ENCODE data around the gene CCNL1.

CCNL1 gene

DNA sequence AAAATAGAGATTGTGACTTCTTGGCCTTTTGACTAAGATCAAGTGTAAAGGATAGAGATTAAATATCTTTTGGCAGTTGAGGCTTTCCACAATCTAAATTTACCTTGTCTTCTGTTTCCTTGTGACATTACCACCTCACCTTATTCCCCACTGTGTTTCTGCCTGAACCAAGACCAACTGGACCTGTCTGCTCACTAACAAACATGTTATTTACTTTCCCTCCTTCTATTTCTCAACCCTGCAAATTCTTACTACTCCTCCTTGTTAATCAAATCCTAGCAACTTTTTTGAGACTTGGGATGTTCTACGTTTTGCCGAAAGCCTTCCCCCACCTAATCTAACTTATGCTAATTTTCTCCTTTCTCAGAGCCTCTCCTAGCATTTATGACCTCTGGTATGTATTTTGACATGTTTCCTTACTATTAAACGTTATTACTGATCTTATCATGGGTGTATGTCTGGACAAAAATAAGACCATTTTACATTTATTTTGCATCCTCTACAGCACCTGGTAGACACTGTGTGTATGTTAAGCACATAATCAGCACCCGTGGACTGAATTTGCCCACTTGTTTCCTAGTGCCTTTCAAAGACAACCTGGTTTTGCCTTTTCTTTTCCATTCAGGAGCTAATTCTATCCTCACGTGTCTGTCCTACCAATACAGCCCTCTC, 7.6 kb upstream of the CCNL1 start:
- Histone ChIP-seq H3K9ac (ENCODE audit: low read length) (no peak overlapping the region), H3K4me1 (ENCODE audit: low read length) (no peaks in the 10 kb centered on the region), H2AFZ (ENCODE audit: low read length) (no peak overlapping the region), H3K27ac (ENCODE audit: low read length) (no peak overlapping the region), H4K20me1 (ENCODE audit: insufficient read depth, low read length) (no peaks in the 10 kb centered on the region), H3K4me3 (ENCODE audit: low read length) (no peak overlapping the region), H3K27me3 (replicated peaks; ENCODE audit: insufficient read depth, low read length) (no peaks in the 10 kb centered on the region), H3K4me2 (ENCODE audit: low read depth, low read length) (no peak overlapping the region), H3K9me3 (replicated peaks; ENCODE audit: insufficient read depth, low read length) (no peaks in the 10 kb centered on the region), H3K79me2 (ENCODE audit: low read length) (no peaks in the 10 kb centered on the region), H3K36me3 (replicated peaks; ENCODE audit: insufficient read depth, low read length) (no peaks in the 10 kb centered on the region), H3K9me2 (replicated peaks; ENCODE audit: insufficient read depth, low read length) (no peaks in the 10 kb centered on the region), H3F3A (ENCODE audit: insufficient read depth, low read length) (no peaks in the 10 kb centered on the region)
- DNase-seq = no peak
- no peak for TF ChIP-seq EZH2 (optimal IDR thresholded peaks at IDR 0.05; ENCODE audit: low read depth, low read length)
- no peak for TF ChIP-seq EZH2phosphoT487 (IDR thresholded peaks at IDR 0.05; ENCODE audit: low read length)
- no peak for TF ChIP-seq CTCF (IDR thresholded peaks at IDR 0.05; ENCODE audit: low read length)

GRCh38 chr3:157166561-157166960, 6.6 kb upstream of the CCNL1 start:
- Histone ChIP-seq H3K27ac (ENCODE audit: low read length) (no peak overlapping the region), H3F3A (ENCODE audit: insufficient read depth, low read length) (no peaks in the 10 kb centered on the region), H3K79me2 (ENCODE audit: low read length) (no peaks in the 10 kb centered on the region), H3K9ac (ENCODE audit: low read length) (no peak overlapping the region), H3K36me3 (replicated peaks; ENCODE audit: insufficient read depth, low read length) (no peaks in the 10 kb centered on the region), H2AFZ (ENCODE audit: low read length) (no peak overlapping the region), H3K27me3 (replicated peaks; ENCODE audit: insufficient read depth, low read length) (no peaks in the 10 kb centered on the region), H3K4me3 (ENCODE audit: low read length) (no peak overlapping the region), H3K9me3 (replicated peaks; ENCODE audit: insufficient read depth, low read length) (no peaks in the 10 kb centered on the region), H3K4me2 (ENCODE audit: low read depth, low read length) (no peak overlapping the region), H4K20me1 (ENCODE audit: insufficient read depth, low read length) (no peaks in the 10 kb centered on the region), H3K9me2 (replicated peaks; ENCODE audit: insufficient read depth, low read length) (no peaks in the 10 kb centered on the region), H3K4me1 (ENCODE audit: low read length) (no peaks in the 10 kb centered on the region)
- DNase-seq = no peak
- TF ChIP-seq EZH2phosphoT487 (IDR thresholded peaks at IDR 0.05; ENCODE audit: low read length) (no peak), EZH2 (optimal IDR thresholded peaks at IDR 0.05; ENCODE audit: low read depth, low read length) (no peak), CTCF (IDR thresholded peaks at IDR 0.05; ENCODE audit: low read length) (no peak)

DNA sequence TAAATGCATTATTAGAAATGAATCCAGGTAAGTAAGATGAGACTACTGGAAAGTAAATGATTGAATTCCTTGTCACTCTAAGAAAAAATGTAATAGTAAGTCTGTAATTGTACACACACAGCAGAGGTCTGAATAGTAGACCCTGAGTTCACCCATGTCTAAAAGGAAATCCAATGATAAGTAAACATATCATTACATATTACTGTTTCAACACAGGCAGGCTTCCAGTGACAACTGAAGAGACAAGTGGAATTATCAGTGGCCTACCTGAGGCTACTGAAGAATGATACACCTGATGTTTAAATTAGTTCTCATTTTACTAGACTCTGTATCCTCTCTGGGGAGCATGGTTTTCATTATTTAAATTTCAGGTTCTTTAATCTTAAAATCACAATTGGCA, 6.2 kb upstream of the CCNL1 start:
- no peak overlapping the region for H3K4me2 ChIP-seq (ENCODE audit: low read depth, low read length)
- H3K9me2 ChIP-seq (replicated peaks; ENCODE audit: insufficient read depth, low read length) = no peaks in the 10 kb centered on the region
- no peaks in the 10 kb centered on the region for H3K9me3 ChIP-seq (replicated peaks; ENCODE audit: insufficient read depth, low read length)
- peaks cover 3% of the 10 kb centered on the region for H3K4me1 ChIP-seq (ENCODE audit: low read length)
- H3K4me3 ChIP-seq (ENCODE audit: low read length) = no peak overlapping the region
- no peaks in the 10 kb centered on the region for H4K20me1 ChIP-seq (ENCODE audit: insufficient read depth, low read length)
- H3K27ac ChIP-seq (ENCODE audit: low read length) = no peak overlapping the region
- no peak for DNase-seq
- TF ChIP-seq EZH2 (optimal IDR thresholded peaks at IDR 0.05; ENCODE audit: low read depth, low read length) = no peak
- TF ChIP-seq EZH2phosphoT487 (IDR thresholded peaks at IDR 0.05; ENCODE audit: low read length) = no peak
- no peak for TF ChIP-seq CTCF (IDR thresholded peaks at IDR 0.05; ENCODE audit: low read length)
- no peak overlapping the region for H2AFZ ChIP-seq (ENCODE audit: low read length)
- H3K9ac ChIP-seq (ENCODE audit: low read length) = no peak overlapping the region
- no peaks in the 10 kb centered on the region for H3K36me3 ChIP-seq (replicated peaks; ENCODE audit: insufficient read depth, low read length)
- H3K79me2 ChIP-seq (ENCODE audit: low read length) = peaks cover 3% of the 10 kb centered on the region
- H3F3A ChIP-seq (ENCODE audit: insufficient read depth, low read length) = peaks cover 2% of the 10 kb centered on the region
- no peaks in the 10 kb centered on the region for H3K27me3 ChIP-seq (replicated peaks; ENCODE audit: insufficient read depth, low read length)
